Neutrophil (primary cell): ENCODE results near the gene JPH2.

Experiments
- H3K27ac ChIP-seq: fragments of 200-600 bp; sonication (generic); 2 replicates; pipeline ENCODE4 v1.5.1; 2016; ENCODE audit warnings: mild to moderate bottlenecking, moderate library complexity
- H3K27me3 ChIP-seq: fragments of 200-600 bp; sonication (generic); 2 replicates; pipeline ENCODE4 v1.6.0; 2016; ENCODE audit warnings: mild to moderate bottlenecking
- H3K36me3 ChIP-seq: fragments of 200-600 bp; sonication (generic); 2 replicates; pipeline ENCODE4 v1.5.1; 2017
- H3K4me1 ChIP-seq, 2 experiments: fragments of 200-600 bp in 1 of 2; sonication (generic) in 1 of 2; 1 replicate in 1 of 2; 2 replicates in 1 of 2; pipeline versions ENCODE4 v1.5.1 to v1.6.1; 2013 to 2016; ENCODE audit warnings: low read depth in 1 of 2, low read length in 1 of 2, mild to moderate bottlenecking in 1 of 2, moderate library complexity in 1 of 2; ENCODE audit not compliant: control insufficient read depth in 1 of 2, insufficient read depth in 1 of 2
- H3K4me3 ChIP-seq, 2 experiments: fragments of 200-600 bp in 1 of 2; sonication (generic) in 1 of 2; 1 replicate in 1 of 2; 2 replicates in 1 of 2; pipeline ENCODE4 v1.5.1; 2013 to 2016; ENCODE audit warnings: low read depth in 1 of 2, low read length in 1 of 2, mild to moderate bottlenecking in 1 of 2, moderate library complexity in 1 of 2
- H3K9me3 ChIP-seq: fragments of 200-600 bp; sonication (generic); 2 replicates; pipeline ENCODE4 v1.5.1; 2016
- CTCF ChIP-seq: fragments of 200-600 bp; sonication (generic); IDR thresholded peaks from 2 replicates; pipeline ENCODE4 v1.5.1; 2016; ENCODE audit warnings: antibody characterized with exemption

JPH2 gene

GRCh38 chr20:44185574-44185973, 1.4 kb downstream of the JPH2 start:
- Histone ChIP-seq H3K9me3 (no peaks in the 10 kb centered on the region), H3K27ac (no peak overlapping the region), H3K4me3 (no peak overlapping the region), H3K27me3 (peaks cover 93% of the 10 kb centered on the region), H3K36me3 (no peaks in the 10 kb centered on the region), H3K4me1 (peaks cover 8% of the 10 kb centered on the region in 2 experiments)
- no peak for TF ChIP-seq CTCF

GRCh38 chr20:44183282-44183681, 3.7 kb downstream of the JPH2 start:
- TF ChIP-seq CTCF: no peak
- Histone ChIP-seq H3K36me3 (no peaks in the 10 kb centered on the region), H3K4me3 (no peak overlapping the region), H3K4me1 (peaks cover under 1 to 3% of the 10 kb centered on the region in 2 experiments), H3K27me3 (peaks cover 97% of the 10 kb centered on the region), H3K27ac (no peak overlapping the region), H3K9me3 (no peaks in the 10 kb centered on the region)

- TF ChIP-seq CTCF: no peak
- Histone ChIP-seq H3K27me3 (peaks cover 96% of the 10 kb centered on the region), H3K9me3 (no peaks in the 10 kb centered on the region), H3K4me1 (peaks cover 0 to 3% of the 10 kb centered on the region in 2 experiments), H3K27ac (no peak overlapping the region), H3K4me3 (no peak overlapping the region), H3K36me3 (no peaks in the 10 kb centered on the region)
Observed at GRCh38 chr20:44182863-44183262, 4.1 kb downstream of the JPH2 start.

GRCh38 chr20:44182135-44182765, 4.7 kb downstream of the JPH2 start:
- Histone ChIP-seq H3K9me3 (no peaks in the 10 kb centered on the region), H3K4me3 (no peak overlapping the region), H3K27me3 (peaks cover 96% of the 10 kb centered on the region), H3K36me3 (no peaks in the 10 kb centered on the region), H3K27ac (no peak overlapping the region), H3K4me1 (peaks cover 0 to 3% of the 10 kb centered on the region in 2 experiments)
- no peak for TF ChIP-seq CTCF

- H3K27me3 ChIP-seq: peaks cover 94% of the 10 kb centered on the region
- no peaks in the 10 kb centered on the region for H3K4me1 ChIP-seq
- TF ChIP-seq CTCF: no peak
- H3K9me3 ChIP-seq: no peaks in the 10 kb centered on the region
- H3K27ac ChIP-seq: no peak overlapping the region
- no peak overlapping the region for H3K4me3 ChIP-seq
- H3K36me3 ChIP-seq: no peaks in the 10 kb centered on the region
Observed at GRCh38 chr20:44181611-44182010, 5.4 kb downstream of the JPH2 start.
